ENCODE data around the gene LIN7B. TPM values are rescaled to one million over a fixed set of nuclear protein-coding genes. Genes with fewer than 3 reads are reported as not detected.

LIN7B gene
- total RNA-seq, 2 experiments from 2014 or later: 2.1 to 4.4 TPM

DNA sequence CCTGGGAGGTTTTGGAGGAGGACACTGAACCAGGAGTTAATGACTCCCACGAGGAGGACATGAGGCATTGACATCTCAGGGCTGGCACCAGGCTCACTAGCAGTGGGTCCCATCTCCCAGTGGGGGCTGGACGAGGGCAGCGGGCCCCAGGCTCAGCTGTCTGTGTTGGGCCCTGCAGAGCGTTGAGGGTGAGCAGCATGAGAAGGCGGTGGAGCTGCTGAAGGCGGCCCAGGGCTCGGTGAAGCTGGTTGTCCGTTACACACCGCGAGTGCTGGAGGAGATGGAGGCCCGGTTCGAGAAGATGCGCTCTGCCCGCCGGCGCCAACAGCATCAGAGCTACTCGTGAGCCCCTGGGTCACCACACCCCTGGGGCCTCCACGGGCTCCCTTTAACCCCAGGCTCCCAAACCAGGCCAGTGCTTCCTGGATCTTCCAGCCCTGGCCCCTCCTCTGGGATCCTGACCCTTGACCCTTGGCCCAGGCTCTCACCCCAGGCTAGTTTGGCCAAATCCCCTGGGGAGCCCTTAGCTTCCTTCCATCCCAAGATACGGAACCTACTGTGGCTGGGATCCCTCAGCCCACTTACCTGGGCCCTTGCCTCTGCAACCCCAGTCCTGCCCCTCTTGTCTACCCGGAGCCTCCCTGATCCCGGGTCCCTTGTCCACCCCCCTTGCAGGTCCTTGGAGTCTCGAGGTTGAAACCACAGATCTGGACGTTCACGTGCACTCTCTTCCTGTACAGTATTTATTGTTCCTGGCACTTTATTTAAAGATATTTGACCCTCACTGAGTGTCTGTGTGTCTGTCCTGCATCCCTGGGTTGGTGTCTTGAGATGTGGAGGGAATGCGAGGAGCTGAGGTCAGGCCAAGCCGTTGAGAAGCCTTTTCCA is 3.8 kb downstream of the LIN7B start:
- intact Hi-C loops (cut with micrococcal nuclease): no loop called here
- H3K36me3 Mint-ChIP-seq (ENCODE audit: low read depth): peaks cover 6% of the 10 kb centered on the region
- H3K27ac Mint-ChIP-seq: peak overlapping the region; percentile 91
- H3K27me3 Mint-ChIP-seq: peaks cover 10% of the 10 kb centered on the region
- ATAC-seq (no peak), DNase-seq (no peak)
- H3K4me3 Mint-ChIP-seq: peak overlapping the region; percentile 88
- H3K9me3 Mint-ChIP-seq: no peaks in the 10 kb centered on the region
- TF ChIP-seq, protein P1, sequence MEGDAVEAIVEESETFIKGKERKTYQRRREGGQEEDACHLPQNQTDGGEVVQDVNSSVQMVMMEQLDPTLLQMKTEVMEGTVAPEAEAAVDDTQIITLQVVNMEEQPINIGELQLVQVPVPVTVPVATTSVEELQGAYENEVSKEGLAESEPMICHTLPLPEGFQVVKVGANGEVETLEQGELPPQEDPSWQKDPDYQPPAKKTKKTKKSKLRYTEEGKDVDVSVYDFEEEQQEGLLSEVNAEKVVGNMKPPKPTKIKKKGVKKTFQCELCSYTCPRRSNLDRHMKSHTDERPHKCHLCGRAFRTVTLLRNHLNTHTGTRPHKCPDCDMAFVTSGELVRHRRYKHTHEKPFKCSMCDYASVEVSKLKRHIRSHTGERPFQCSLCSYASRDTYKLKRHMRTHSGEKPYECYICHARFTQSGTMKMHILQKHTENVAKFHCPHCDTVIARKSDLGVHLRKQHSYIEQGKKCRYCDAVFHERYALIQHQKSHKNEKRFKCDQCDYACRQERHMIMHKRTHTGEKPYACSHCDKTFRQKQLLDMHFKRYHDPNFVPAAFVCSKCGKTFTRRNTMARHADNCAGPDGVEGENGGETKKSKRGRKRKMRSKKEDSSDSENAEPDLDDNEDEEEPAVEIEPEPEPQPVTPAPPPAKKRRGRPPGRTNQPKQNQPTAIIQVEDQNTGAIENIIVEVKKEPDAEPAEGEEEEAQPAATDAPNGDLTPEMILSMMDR (IDR thresholded peaks at IDR 0.05): no peak
- ChIA-PET POLR2A (interaction anchor here (1.2 to 2.1 kb wide), 5 partner anchors 9 to 90 kb away, joined by 3 to 11 read pairs (median 3); no protein-coding TSS in a partner anchor), CTCF (interaction anchor here (1.4 to 5.3 kb wide), 5 partner anchors 12 to 125 kb away, joined by 3 to 41 read pairs (median 7); partner anchors contain the start of genes GYS1 and RUVBL2)
- peaks cover 31% of the 10 kb centered on the region for H3K4me1 Mint-ChIP-seq (ENCODE audit: low read depth)

DNA sequence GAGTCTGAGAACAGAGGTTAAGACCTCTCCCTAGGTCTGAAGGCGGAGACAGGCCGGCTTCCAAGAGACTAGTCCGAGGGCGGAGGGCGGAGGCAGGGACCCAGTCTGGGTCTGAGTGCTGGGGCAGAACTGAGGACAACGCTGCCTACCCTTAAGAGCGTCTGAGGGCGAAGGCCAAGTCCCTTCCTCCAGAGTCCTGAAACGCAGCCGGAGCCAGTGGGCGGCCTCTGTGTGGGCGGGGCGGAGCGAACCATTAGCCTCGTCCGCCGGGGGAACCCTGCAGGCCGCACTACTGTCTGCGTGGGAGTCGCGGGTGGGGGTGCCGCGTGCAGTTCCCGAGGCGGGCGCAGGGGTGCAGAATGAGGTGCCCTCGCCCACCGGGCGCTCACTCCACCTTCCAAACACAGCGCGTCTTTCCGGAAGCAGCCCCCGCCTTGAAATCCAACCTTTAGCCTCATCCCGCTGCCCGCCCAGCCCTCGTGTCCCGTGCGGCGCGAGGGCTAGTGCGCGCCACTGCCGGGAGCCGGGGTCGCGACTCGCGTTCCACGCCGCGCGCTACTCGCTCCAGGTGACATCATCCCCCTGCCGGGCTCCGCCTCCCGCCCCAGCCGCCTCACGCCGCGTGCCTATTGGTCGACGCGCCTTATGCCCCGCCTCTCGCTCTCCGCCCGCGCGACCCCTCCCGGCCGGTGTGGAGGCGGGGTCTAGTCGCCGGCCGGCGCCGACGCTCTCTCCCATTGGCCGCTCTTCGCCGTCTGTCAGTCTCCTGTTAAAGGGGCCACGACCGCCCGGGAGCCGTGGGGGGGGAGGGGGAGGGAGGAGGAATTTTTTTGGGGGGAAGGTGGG is 4.6 kb downstream of the LIN7B start, which contains the start of gene C19orf73:
C19orf73 (minus strand) TSS at position 579 of the 846 bp plus-strand sequence; CDS start at position 458, 121 bp downstream.
- ATAC-seq (peak; percentile 89), DNase-seq (peak; percentile 95)
- peaks cover 6% of the 10 kb centered on the region for H3K36me3 Mint-ChIP-seq (ENCODE audit: low read depth)
- ChIA-PET CTCF (interaction anchor here (1.4 to 5.3 kb wide), 4 partner anchors 13 to 126 kb away, joined by 3 to 41 read pairs (median 5); partner anchors contain the start of genes GYS1 and RUVBL2), POLR2A (interaction anchor here (1.2 to 2.1 kb wide), 4 partner anchors 9 to 21 kb away, joined by 3 to 11 read pairs (median 6); no protein-coding TSS in a partner anchor)
- no peaks in the 10 kb centered on the region for H3K9me3 Mint-ChIP-seq
- intact Hi-C loops (cut with micrococcal nuclease): no loop called here
- peak within 1 kb of the TSS; percentile 88 for H3K4me3 Mint-ChIP-seq
- peaks cover 28% of the 10 kb centered on the region for H3K4me1 Mint-ChIP-seq (ENCODE audit: low read depth)
- H3K27me3 Mint-ChIP-seq: peaks cover 10% of the 10 kb centered on the region
- H3K27ac Mint-ChIP-seq: peak within 1 kb of the TSS; percentile 91
- TF ChIP-seq, protein P1 (IDR thresholded peaks at IDR 0.05): no peak

DNA sequence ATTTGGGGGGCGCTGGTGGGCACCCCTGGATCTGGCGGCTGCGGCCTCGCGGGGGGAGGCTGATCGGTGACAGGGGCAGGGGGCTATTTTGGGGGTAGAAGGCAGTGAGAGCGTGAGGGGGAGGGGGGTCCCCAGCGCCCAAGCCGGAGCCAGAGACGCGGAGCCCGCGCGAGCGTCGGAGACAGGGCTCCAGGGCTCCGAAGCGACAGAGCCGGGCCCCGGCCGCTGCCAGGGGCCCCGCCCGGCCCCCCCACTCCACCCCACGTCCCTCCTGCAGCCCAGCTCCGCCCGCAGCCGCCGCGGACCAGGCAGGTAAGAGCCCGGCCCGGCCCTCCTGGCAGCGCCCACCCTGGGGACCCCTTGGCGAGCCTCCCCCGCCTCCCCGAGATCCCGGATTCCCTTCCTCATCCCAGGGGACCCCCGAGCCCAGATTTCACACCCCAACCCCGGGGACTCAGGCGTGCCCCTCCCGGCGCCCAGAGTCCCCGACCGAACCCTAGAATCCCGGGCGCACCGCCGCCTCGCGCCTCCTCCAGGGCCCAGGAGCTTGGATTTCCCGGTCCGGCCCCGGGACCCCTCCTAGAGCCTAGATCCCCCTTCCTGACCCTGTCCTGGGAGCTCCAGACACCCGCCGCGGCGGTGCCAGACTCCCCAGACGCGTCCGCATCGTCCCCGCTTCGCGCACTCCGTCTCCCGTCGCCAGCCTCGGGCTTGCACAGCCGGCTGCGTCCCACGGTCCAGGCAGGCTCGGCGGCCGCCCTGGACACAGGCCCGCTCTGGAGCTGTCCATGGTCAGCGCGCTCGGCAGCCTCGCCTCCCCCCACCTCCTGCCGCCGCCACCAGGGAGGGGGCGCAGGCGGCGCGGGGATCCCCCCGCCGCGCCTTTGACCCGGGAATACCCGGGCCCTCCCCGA is 5.5 kb downstream of the LIN7B start, which contains the start of gene PPFIA3:
PPFIA3 (plus strand) TSS at position 134 of the 914 bp plus-strand sequence. CDS start 8,330 bp downstream, outside the sequence.
- CTCF ChIA-PET: interaction anchor here (0.7 to 2.1 kb wide), 6 partner anchors 11 to 289 kb away, joined by 3 to 9 read pairs (median 4); no protein-coding TSS in a partner anchor
- Mint-ChIP-seq H3K36me3 (ENCODE audit: low read depth) (peaks cover 6% of the 10 kb centered on the region), H3K27me3 (peaks cover 10% of the 10 kb centered on the region), H3K27ac (peak within 1 kb of the TSS; percentile 91), H3K4me1 (ENCODE audit: low read depth) (peaks cover 25% of the 10 kb centered on the region), H3K4me3 (peak within 1 kb of the TSS; percentile 88), H3K9me3 (no peaks in the 10 kb centered on the region)
- POLR2A ChIA-PET: interaction anchor here (1.2 to 1.6 kb wide), 4 partner anchors 9 to 25 kb away, joined by 3 to 6 read pairs (median 4); no protein-coding TSS in a partner anchor
- no peak for ATAC-seq
- intact Hi-C loops (cut with micrococcal nuclease): no loop called here
- no peak for DNase-seq
- TF ChIP-seq, protein P1 (IDR thresholded peaks at IDR 0.05): no peak

DNA sequence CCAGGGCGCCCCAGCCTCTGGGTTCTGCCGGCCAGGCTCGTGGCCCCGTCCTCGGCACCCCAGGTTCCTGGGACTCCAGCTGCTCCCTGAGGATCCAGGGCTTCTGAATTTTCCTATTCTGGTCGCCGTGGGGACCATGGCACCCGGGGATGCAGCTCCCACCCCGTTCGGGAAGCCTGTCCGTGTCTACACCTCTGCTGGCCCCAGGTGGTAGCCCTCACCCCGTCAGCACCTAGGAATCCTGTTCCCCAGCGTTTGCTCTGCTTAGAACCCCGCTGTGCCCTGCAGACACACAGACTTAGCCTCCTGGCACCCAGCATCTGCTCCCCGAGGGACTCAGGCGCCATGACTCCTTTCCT is 6.1 kb downstream of the LIN7B start:
- intact Hi-C loops (cut with micrococcal nuclease): no loop called here
- ChIA-PET POLR2A (interaction anchor here (1.0 to 1.6 kb wide), 5 partner anchors 8 to 26 kb away, joined by 3 to 6 read pairs (median 3); no protein-coding TSS in a partner anchor), CTCF (interaction anchor here (1.1 to 2.1 kb wide), 6 partner anchors 12 to 289 kb away, joined by 3 to 9 read pairs (median 4); no protein-coding TSS in a partner anchor)
- Mint-ChIP-seq H3K9me3 (no peaks in the 10 kb centered on the region), H3K4me3 (peak overlapping the region; percentile 49), H3K27ac (no peak overlapping the region), H3K36me3 (ENCODE audit: low read depth) (peaks cover 6% of the 10 kb centered on the region), H3K27me3 (peaks cover 10% of the 10 kb centered on the region), H3K4me1 (ENCODE audit: low read depth) (peaks cover 22% of the 10 kb centered on the region)
- TF ChIP-seq, protein P1 (IDR thresholded peaks at IDR 0.05): no peak
- DNase-seq: no peak
- no peak for ATAC-seq
